Mesothelial cell of epicardium (in vitro differentiated cells): ENCODE results near the gene USE1. TPM values are rescaled to one million over a fixed set of nuclear protein-coding genes. Genes with fewer than 3 reads are reported as not detected.

ENCODE experiments used
- DNase-seq, 2 experiments: peaks; one replicate each; pipeline ENCODE4 v3.0.0; 2021; ENCODE audit warnings: low spot score in 2 of 2; ENCODE audit not compliant: unreplicated experiment in 2 of 2
- H3K27ac Mint-ChIP-seq: 2 replicates; pipeline ENCODE4 v1.8.0; 2021; ENCODE audit warnings: mixed read lengths
- H3K27me3 Mint-ChIP-seq: 2 replicates; pipeline ENCODE4 v1.8.0; 2021; ENCODE audit warnings: low read depth, mixed read lengths
- H3K36me3 Mint-ChIP-seq: 2 replicates; pipeline ENCODE4 v1.8.0; 2021; ENCODE audit warnings: mixed read lengths
- H3K4me1 Mint-ChIP-seq: 2 replicates; pipeline ENCODE4 v1.8.0; 2021; ENCODE audit warnings: mixed read lengths
- H3K4me3 Mint-ChIP-seq: 2 replicates; pipeline ENCODE4 v1.8.0; 2021; ENCODE audit warnings: mild to moderate bottlenecking, moderate library complexity, mixed read lengths
- H3K9me3 Mint-ChIP-seq: 2 replicates; pipeline ENCODE4 v1.8.0; 2021; ENCODE audit warnings: mixed read lengths
- CTCF ChIP-seq: fragments of 200-600 bp; sonication (generic); IDR thresholded peaks from one replicate; pipeline ENCODE4 v1.5.0; 2021; ENCODE audit warnings: antibody characterized with exemption; ENCODE audit not compliant: unreplicated experiment
- total RNA-seq: library from RNA; stranded (reverse); gene quantifications from 3 replicates; pipeline ENCODE4 v1.2.1, GENCODE V29; 2021

The USE1 gene
- total RNA-seq, 1 donor from 2014 or later, result 25.8 TPM

- H3K9me3 Mint-ChIP-seq, result no peaks in the 10 kb centered on the region
- H3K4me3 Mint-ChIP-seq, result no peak overlapping the region
- H3K27me3 Mint-ChIP-seq, result no peaks in the 10 kb centered on the region
- TF ChIP-seq CTCF, result no peak
- H3K36me3 Mint-ChIP-seq, result peaks cover 55% of the 10 kb centered on the region
- no peak for DNase-seq
- H3K27ac Mint-ChIP-seq, result no peak overlapping the region
- no peaks in the 10 kb centered on the region for H3K4me1 Mint-ChIP-seq
Measured at GRCh38 chr19:17197666-17198065, 17.5 kb upstream of the USE1 start.

GRCh38 chr19:17200408-17201079, 14.6 kb upstream of the USE1 start:
- Mint-ChIP-seq H3K4me1 (no peaks in the 10 kb centered on the region), H3K27ac (no peak overlapping the region), H3K4me3 (no peak overlapping the region), H3K27me3 (no peaks in the 10 kb centered on the region), H3K9me3 (no peaks in the 10 kb centered on the region), H3K36me3 (peaks cover 55% of the 10 kb centered on the region)
- TF ChIP-seq CTCF, result no peak
- no peak for DNase-seq

- no peak overlapping the region for H3K27ac Mint-ChIP-seq
- H3K4me3 Mint-ChIP-seq, result no peak overlapping the region
- no peaks in the 10 kb centered on the region for H3K4me1 Mint-ChIP-seq
- TF ChIP-seq CTCF, result no peak
- peaks cover 48% of the 10 kb centered on the region for H3K36me3 Mint-ChIP-seq
- H3K27me3 Mint-ChIP-seq, result no peaks in the 10 kb centered on the region
- no peak for DNase-seq
- H3K9me3 Mint-ChIP-seq, result no peaks in the 10 kb centered on the region
Measured at GRCh38 chr19:17202249-17202648, 12.9 kb upstream of the USE1 start.

- H3K9me3 Mint-ChIP-seq, result no peaks in the 10 kb centered on the region
- peaks cover 43% of the 10 kb centered on the region for H3K36me3 Mint-ChIP-seq
- H3K4me3 Mint-ChIP-seq, result no peak overlapping the region
- DNase-seq, result no peak
- H3K27me3 Mint-ChIP-seq, result no peaks in the 10 kb centered on the region
- H3K27ac Mint-ChIP-seq, result no peak overlapping the region
- no peak for TF ChIP-seq CTCF
- H3K4me1 Mint-ChIP-seq, result no peaks in the 10 kb centered on the region
Measured at GRCh38 chr19:17202713-17203112, 12.4 kb upstream of the USE1 start.

GRCh38 chr19:17205237-17206140, 9.7 kb upstream of the USE1 start:
- H3K36me3 Mint-ChIP-seq, result peaks cover 41% of the 10 kb centered on the region
- H3K9me3 Mint-ChIP-seq, result no peaks in the 10 kb centered on the region
- H3K27me3 Mint-ChIP-seq, result no peaks in the 10 kb centered on the region
- peak; percentile 33 for TF ChIP-seq CTCF
- DNase-seq, result no peak
- H3K27ac Mint-ChIP-seq, result no peak overlapping the region
- no peaks in the 10 kb centered on the region for H3K4me1 Mint-ChIP-seq
- no peak overlapping the region for H3K4me3 Mint-ChIP-seq
